Frontal cortex (tissue), 4 donors: Measurements from ENCODE around the gene ARL3. TPM values are rescaled to one million over a fixed set of nuclear protein-coding genes. Genes with fewer than 3 reads are reported as not detected.
"Not testable (repeated sequence)": the region's sequence is repeated elsewhere in the genome, so short reads cannot be mapped to it uniquely, and the experiment has no call there.

ENCODE experiments used
- DNase-seq, 2 donors: peaks; one replicate each; pipeline ENCODE4 v3.0.0; 2012; ENCODE audit warnings: low spot score in 2 of 2
- FAIRE-seq: peaks from 2 replicates; lab custom pipeline; 2012; peaks lifted over from hg19 to GRCh38; lab: Jason Lieb, UNC
- total RNA-seq: library from RNA; depleted of rRNA; stranded (reverse); fragments of >200 nt; gene quantifications from one replicate; pipeline ENCODE4 v1.2.3, GENCODE V29; 2014
- donor health status: control.
- donor health status: control.
- donor health status: control.

Gene ARL3, protein sequence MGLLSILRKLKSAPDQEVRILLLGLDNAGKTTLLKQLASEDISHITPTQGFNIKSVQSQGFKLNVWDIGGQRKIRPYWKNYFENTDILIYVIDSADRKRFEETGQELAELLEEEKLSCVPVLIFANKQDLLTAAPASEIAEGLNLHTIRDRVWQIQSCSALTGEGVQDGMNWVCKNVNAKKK
- total RNA-seq: 32.2 TPM

- FAIRE-seq (no peak), DNase-seq (peak; percentile 94 to 97)
These were observed at the start of gene ARL3 for GRCh38 chr10:102713814-102714620. Gene ARL3, minus strand, starts transcription at chr10:102714397. Its CDS starts 122 bp downstream, at chr10:102714275.

- DNase-seq (no peak), FAIRE-seq (no peak)
These were observed 48.9 kb upstream of the ARL3 start for GRCh38 chr10:102763037-102763607.

DNA sequence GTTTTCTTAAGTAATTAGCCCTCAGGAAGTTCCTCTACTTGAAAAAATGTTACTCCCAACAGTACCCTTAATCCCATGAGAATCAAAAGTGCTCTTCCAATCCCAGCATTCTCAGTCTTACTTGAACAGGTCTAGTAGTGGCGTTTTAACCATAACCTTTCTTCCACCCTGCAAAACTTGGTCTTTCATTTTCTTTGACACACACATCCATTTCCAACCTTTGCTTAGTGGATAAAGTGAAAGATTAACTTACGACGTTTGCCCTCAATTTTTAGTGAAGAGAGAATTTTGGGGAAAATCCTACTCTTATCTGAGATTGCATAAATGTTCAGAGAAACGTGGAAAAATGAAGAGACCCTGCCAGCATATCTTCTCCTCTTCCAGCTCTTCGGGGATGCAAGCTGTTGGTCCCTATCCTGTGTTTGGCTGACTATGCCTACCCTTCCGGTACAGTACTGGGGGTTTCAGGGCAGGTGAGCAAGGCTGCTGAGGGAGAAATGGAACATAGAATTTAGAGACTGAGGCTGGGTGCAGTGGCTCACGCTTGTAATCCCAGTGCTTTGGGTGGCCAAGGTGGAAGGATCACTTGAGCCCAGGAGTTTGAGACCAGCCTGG, 48.3 kb upstream of the ARL3 start:
- DNase-seq (no peak), FAIRE-seq (no peak)

- DNase-seq (no peak), FAIRE-seq (no peak)
These were observed 47.8 kb upstream of the ARL3 start for GRCh38 chr10:102761981-102762380.

- FAIRE-seq (no peak), DNase-seq (no peak)
These were observed 45.5 kb upstream of the ARL3 start for GRCh38 chr10:102759497-102760210.

GRCh38 chr10:102758933-102759262, 44.7 kb upstream of the ARL3 start:
- not testable (repeated sequence) for FAIRE-seq, DNase-seq

- DNase-seq (no peak), FAIRE-seq (no peak)
These were observed 44.2 kb upstream of the ARL3 start for GRCh38 chr10:102758240-102758932.

DNA sequence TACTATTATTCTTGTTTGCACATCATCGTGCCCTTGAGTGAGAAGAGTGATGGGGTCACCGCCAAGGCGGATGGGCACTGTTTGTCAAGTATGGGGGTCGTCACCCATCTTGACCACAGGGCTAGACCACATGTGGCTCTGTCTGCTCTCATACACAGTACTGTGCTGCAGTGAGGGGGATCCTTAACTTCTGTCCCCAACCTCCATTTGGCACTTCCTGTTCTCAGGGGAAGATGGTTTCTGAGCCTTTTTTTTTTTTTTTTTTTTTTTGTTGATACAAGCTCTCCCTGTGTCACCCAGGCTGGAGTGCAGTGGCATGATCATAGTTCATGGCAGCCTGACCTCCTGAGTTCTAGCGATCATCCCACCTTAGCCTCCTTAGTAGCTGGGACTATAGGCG, 43.1 kb upstream of the ARL3 start:
- DNase-seq: no peak

GRCh38 chr10:102753718-102754117, 39.5 kb upstream of the ARL3 start:
- FAIRE-seq: no peak
- DNase-seq: no peak

More for the DNA sequence above, 43.1 kb upstream of the ARL3 start:
- no peak for FAIRE-seq

DNA sequence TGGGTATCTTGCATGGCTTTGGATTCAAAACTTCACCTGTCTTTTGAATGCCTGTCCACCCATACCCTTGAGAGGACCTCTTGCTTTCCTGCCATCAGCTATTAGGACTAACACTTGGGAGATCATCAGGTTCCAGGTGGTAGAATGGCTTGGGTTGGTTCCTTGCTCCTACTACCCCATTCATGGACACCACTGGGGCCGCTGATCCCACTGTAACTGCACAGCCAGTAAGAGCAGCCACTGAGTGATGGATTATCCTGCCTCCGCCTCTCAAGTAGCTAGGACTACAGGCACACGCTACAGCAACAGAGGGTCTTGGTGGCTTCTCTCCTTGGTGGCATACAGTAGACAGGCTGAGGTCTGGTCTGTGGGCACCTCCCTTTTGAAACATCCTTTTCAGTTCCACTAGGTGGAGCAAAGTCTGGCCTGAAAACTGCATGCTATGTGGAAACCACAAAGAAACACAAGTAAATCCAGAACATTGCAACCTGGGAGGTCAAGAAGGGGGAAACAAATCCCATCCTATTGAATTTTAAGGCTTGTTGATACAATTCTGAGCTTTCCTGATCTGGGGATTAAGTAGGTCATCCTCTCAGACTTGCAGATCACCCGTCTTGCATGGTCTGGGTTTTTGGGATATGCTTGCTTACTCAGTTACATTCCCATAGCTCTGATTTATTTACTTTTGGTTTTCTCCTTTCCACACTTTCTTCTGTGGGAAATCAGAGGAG, 38.9 kb upstream of the ARL3 start:
- DNase-seq: no peak
- FAIRE-seq: no peak

- no peak for FAIRE-seq
- DNase-seq: no peak
These were observed 38.2 kb upstream of the ARL3 start for GRCh38 chr10:102752266-102752930.

DNA sequence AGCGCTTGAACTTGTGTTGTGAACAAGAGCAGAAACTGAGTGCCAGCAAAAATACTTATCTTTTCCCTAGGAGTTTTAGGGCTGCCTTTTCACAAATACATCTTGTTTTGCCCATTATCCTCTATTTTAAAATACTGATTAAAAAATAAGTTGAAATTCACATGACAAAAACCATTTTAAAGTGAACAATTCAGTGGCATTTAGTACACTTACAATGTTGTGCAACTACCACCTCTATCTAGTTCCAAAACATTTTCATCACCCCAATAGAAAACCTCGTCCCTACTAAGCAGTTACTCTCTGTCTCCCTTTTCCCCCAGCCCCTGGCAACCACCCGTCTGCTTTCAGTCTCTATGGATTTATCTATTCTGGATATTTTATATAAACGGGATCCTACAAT, 31.0 kb upstream of the ARL3 start:
- DNase-seq (no peak), FAIRE-seq (no peak)

DNA sequence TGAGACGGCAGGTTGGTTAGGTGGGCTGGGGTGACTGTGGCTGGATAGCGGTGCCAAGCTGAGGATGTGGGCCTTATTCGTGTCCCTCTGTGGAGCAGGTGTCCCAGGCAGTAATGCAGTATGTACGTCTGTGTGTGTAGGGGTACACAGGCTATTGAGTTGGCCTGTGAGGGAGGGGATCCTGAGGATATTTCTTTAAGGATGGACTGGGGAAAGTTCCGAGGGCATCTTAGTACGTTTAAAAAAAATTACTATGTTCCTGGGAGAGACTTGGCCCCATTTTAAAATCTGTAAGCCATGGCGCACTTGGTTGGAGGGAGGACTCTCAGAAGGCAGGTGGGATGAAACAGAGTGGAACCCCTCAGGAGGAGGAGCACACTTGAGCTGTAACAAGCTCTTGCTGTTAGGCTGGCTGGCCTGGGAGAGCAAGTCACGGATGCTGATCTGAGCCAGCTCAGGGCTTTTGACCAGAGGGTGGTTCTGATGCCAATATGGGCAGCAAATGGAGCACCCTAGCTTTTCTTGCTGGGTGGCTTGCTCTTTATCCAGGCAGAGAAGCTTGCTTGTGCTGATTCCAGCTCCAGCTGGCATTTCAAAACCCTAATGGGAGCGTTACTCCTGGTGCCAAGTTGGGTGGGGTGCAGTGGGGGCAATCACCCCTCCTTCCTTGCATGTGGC, 30.3 kb upstream of the ARL3 start:
- no peak for FAIRE-seq
- no peak for DNase-seq

- FAIRE-seq (peak; percentile 99), DNase-seq (peak; percentile 82 to 93)
These were observed 29.6 kb upstream of the ARL3 start, which contains the start of gene WBP1L for GRCh38 chr10:102743588-102744373. Gene WBP1L, plus strand, starts transcription at chr10:102743948. Its CDS starts 106 bp downstream, at chr10:102744054.

- FAIRE-seq: no peak
- no peak for DNase-seq
These were observed 28.9 kb upstream of the ARL3 start for GRCh38 chr10:102743078-102743587.

DNA sequence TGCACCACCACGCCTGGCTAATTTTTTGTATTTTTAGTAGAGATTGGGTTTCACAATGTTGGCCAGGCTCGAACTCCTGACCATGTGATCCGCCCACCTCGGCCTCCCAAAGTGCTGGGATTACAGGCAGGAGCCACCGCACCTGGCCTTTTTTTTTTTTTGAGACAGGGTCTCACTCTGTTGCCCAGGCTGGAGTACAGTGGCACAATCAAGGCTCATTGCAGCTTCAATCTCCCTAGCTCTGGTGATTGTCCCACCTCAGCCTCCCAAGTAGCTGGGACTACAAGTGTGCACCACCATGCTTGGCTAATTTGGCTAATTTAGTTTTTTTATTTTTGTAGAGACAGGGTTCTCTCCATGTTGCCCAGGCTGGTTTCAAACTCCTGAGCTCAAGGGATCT, 28.1 kb upstream of the ARL3 start:
- not testable (repeated sequence) for DNase-seq, FAIRE-seq

DNA sequence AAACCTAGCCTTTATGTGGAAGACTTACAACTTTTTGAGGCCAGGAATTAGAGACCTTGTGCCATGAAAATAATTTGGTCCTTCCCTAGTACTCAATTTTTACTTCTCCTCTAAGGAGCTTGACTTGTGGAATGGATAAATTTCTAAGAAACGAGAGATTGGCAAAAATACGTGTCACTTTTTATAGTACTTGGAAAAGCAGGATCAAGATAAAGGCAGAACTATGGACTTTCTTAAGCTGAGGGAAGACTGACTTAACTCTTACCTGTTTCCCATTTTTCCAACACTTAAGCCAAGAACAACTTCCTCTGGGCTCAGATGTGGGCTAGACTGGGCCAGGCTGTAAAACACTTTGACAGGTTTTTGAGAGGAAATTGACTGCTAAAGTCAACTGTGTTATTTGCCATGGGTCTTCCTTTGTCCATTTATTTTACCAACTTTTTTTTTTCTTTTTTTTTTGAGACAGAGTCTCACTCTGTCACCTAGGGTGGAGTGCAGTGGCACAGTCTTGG, 27.6 kb upstream of the ARL3 start:
- FAIRE-seq: no peak

More for the DNA sequence above, 27.6 kb upstream of the ARL3 start:
- DNase-seq: no peak
